Measurements from ENCODE around the gene MIPEP. TPM values are rescaled to one million over a fixed set of nuclear protein-coding genes. Genes with fewer than 3 reads are reported as not detected.

MIPEP gene
- total RNA-seq (71.1 and 92.5 TPM in 2 replicates), polyA plus RNA-seq (71.1 and 90.0 TPM in 2 replicates), polyA minus RNA-seq (ENCODE audit: low replicate concordance) (19.4 and 33.1 TPM in 2 replicates)
- 83.8 and 96.4 TPM in 2 replicates for polyA plus RNA-seq (2012)

DNA sequence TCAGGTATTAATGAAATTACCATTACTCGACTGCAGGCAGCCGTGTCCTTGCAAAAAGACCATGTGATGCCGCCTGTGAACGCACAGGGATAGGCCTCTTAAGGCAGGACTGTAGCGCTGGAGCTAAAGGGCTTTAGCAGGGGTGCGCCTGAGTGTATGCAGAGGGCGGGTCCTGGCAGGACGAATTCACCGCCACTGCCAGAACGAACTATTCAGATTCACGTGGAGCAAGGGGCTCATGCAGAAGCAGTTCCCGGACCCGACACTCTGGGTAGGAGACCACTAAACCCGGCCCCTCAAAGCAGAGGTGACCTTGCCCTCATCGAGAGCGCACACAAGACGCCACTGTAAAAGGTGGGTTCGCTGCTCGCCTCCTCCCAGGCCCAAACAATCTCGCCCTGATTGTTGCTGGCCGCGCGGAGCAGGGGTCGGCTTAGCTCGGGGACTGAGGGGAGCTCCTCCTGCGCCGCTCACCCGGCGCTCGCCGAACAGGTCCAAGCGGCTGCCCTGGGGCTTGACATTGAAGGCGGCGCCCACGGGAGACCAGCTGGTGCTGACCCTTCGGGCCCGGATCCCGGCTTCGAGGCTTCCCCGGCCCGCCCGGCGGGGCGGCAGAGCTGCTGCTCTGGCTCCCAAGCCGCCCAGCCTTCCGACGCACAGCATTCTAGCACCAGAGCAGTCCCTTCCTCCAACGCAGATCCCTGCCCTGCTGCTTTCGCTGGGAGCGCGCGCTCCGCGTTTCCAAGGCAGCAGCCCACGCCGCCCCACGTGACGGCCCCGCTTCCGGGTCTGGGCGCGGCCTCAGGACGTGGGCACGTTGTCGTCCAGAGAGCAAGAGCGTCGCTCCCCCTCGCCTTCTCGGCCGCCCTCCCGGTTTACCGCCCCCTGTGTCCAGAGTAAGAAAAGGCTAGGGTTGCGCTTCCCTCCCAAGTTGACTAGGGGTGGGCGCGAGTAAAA, at the start of gene MIPEP:
MIPEP (minus strand) TSS at position 743 of the 957 bp plus-strand sequence; CDS start at position 663, 80 bp downstream.
- no peaks in the 10 kb centered on the region for H3K36me3 ChIP-seq (ENCODE audit: control insufficient read depth, insufficient read depth, low read length)

DNA sequence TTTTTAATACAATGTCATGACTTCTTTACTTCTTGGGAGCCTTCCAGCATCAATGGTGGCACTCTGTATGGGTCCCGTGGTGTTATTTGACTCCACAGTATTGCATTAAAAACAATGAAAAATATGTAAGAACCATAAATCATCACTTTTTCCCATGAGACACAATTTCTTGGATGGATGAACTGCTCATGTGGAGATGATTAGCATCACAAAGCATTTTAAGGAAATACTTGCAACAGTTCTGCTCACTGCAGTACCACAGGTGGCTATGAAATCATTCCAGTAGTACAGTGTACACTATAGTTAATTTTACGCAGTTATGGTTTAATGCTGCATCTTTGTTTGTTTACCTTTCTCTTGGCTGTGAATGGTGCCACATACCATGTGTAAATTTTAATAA, 45.3 kb upstream of the MIPEP start:
- peak; percentile 45 to 53 for DNase-seq (ENCODE audit: low read depth in 2 of 2)

More for the DNA sequence above, at the start of gene MIPEP:
- peak within 1 kb of the TSS; percentile 85 for H3K27ac ChIP-seq (ENCODE audit: insufficient read depth, low read length)
- peak within 1 kb of the TSS; percentile 94 for H3K4me2 ChIP-seq (ENCODE audit: extremely low read depth, insufficient read depth, low read length)
- peaks cover 18% of the 10 kb centered on the region for H3K79me2 ChIP-seq (ENCODE audit: control insufficient read depth, insufficient read depth, low read length)
- peak within 1 kb of the TSS; percentile 81 to 97 (median 91) for H3K4me3 ChIP-seq (replicated peaks in 1 of 4; ENCODE audit: control extremely low read depth in 1 of 4, insufficient read depth in 1 of 4, low read depth in 3 of 4, low read length in 4 of 4)
- peak within 1 kb of the TSS; percentile 91 for H3K9ac ChIP-seq (ENCODE audit: insufficient read depth, low read length)
- TF ChIP-seq, protein P1, sequence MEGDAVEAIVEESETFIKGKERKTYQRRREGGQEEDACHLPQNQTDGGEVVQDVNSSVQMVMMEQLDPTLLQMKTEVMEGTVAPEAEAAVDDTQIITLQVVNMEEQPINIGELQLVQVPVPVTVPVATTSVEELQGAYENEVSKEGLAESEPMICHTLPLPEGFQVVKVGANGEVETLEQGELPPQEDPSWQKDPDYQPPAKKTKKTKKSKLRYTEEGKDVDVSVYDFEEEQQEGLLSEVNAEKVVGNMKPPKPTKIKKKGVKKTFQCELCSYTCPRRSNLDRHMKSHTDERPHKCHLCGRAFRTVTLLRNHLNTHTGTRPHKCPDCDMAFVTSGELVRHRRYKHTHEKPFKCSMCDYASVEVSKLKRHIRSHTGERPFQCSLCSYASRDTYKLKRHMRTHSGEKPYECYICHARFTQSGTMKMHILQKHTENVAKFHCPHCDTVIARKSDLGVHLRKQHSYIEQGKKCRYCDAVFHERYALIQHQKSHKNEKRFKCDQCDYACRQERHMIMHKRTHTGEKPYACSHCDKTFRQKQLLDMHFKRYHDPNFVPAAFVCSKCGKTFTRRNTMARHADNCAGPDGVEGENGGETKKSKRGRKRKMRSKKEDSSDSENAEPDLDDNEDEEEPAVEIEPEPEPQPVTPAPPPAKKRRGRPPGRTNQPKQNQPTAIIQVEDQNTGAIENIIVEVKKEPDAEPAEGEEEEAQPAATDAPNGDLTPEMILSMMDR (conservative IDR thresholded peaks at IDR 0.05 in 1 of 2, IDR thresholded peaks at IDR 0.05 in 1 of 2; ENCODE audit: low read depth in 1 of 2, low read length in 2 of 2) = peak; percentile 50 to 77
- no peak for TF ChIP-seq EZH2 (IDR thresholded peaks at IDR 0.05; ENCODE audit: low read length, missing control alignments)
- no peaks in the 10 kb centered on the region for H4K20me1 ChIP-seq (ENCODE audit: control insufficient read depth, extremely low read depth, insufficient read depth, low read length)
- H2AFZ ChIP-seq (ENCODE audit: low read length) = peak within 1 kb of the TSS; percentile 57
- peaks cover 2% of the 10 kb centered on the region for H3K4me1 ChIP-seq (ENCODE audit: control insufficient read depth, extremely low read depth, insufficient read depth, low read length)
- H3K27me3 ChIP-seq (ENCODE audit: control insufficient read depth, insufficient read depth, low read length) = no peaks in the 10 kb centered on the region
- no peaks in the 10 kb centered on the region for H3K9me3 ChIP-seq (ENCODE audit: control insufficient read depth, insufficient read depth, low read depth, low read length)
- peak; percentile 94 to 96 for DNase-seq (ENCODE audit: low read depth in 2 of 2)

DNA sequence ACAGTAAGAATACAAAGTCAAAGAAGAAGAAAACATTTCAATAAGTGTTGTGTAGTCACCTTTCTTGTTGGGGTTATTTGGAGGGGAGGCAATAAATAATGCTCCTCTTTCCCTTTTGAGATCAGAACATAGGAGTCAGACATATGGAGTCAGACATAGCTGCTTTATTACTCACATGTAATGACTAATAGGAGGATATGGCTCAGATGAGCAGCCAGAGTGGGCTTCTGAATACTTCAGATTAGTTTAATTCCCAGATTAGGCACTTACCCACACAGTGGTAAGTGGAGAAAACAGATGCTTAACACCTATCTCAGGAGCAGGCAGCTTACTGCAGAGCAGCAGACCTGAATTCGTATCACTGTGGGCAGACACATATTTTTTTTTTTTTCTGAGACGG, 39.8 kb upstream of the MIPEP start:
- peak; percentile 63 to 93 for DNase-seq (ENCODE audit: low read depth in 2 of 2)
- Histone ChIP-seq H3K4me3 (replicated peaks in 1 of 4; ENCODE audit: control extremely low read depth in 1 of 4, insufficient read depth in 1 of 4, low read depth in 3 of 4, low read length in 4 of 4) (no peak overlapping the region), H3K4me1 (ENCODE audit: control insufficient read depth, extremely low read depth, insufficient read depth, low read length) (no peaks in the 10 kb centered on the region), H3K36me3 (ENCODE audit: control insufficient read depth, insufficient read depth, low read length) (no peaks in the 10 kb centered on the region), H3K27me3 (ENCODE audit: control insufficient read depth, insufficient read depth, low read length) (no peaks in the 10 kb centered on the region), H4K20me1 (ENCODE audit: control insufficient read depth, extremely low read depth, insufficient read depth, low read length) (no peaks in the 10 kb centered on the region), H3K79me2 (ENCODE audit: control insufficient read depth, insufficient read depth, low read length) (no peaks in the 10 kb centered on the region), H3K9me3 (ENCODE audit: control insufficient read depth, insufficient read depth, low read depth, low read length) (no peaks in the 10 kb centered on the region), H3K27ac (ENCODE audit: insufficient read depth, low read length) (no peak overlapping the region), H2AFZ (ENCODE audit: low read length) (no peak overlapping the region), H3K9ac (ENCODE audit: insufficient read depth, low read length) (no peak overlapping the region), H3K4me2 (ENCODE audit: extremely low read depth, insufficient read depth, low read length) (no peak overlapping the region)
- TF ChIP-seq EZH2 (IDR thresholded peaks at IDR 0.05; ENCODE audit: low read length, missing control alignments) = no peak
- TF ChIP-seq, protein P1 (conservative IDR thresholded peaks at IDR 0.05 in 1 of 2, IDR thresholded peaks at IDR 0.05 in 1 of 2; ENCODE audit: low read depth in 1 of 2, low read length in 2 of 2) = no peak

More for the DNA sequence above, 45.3 kb upstream of the MIPEP start:
- H3K9ac ChIP-seq (ENCODE audit: insufficient read depth, low read length) = no peak overlapping the region
- no peak overlapping the region for H3K4me2 ChIP-seq (ENCODE audit: extremely low read depth, insufficient read depth, low read length)
- H3K36me3 ChIP-seq (ENCODE audit: control insufficient read depth, insufficient read depth, low read length) = no peaks in the 10 kb centered on the region
- no peak for TF ChIP-seq EZH2 (IDR thresholded peaks at IDR 0.05; ENCODE audit: low read length, missing control alignments)
- no peaks in the 10 kb centered on the region for H3K27me3 ChIP-seq (ENCODE audit: control insufficient read depth, insufficient read depth, low read length)
- H3K27ac ChIP-seq (ENCODE audit: insufficient read depth, low read length) = no peak overlapping the region
- H3K4me3 ChIP-seq (replicated peaks in 1 of 4; ENCODE audit: control extremely low read depth in 1 of 4, insufficient read depth in 1 of 4, low read depth in 3 of 4, low read length in 4 of 4) = no peak overlapping the region
- H3K4me1 ChIP-seq (ENCODE audit: control insufficient read depth, extremely low read depth, insufficient read depth, low read length) = no peaks in the 10 kb centered on the region
- no peaks in the 10 kb centered on the region for H3K9me3 ChIP-seq (ENCODE audit: control insufficient read depth, insufficient read depth, low read depth, low read length)
- no peaks in the 10 kb centered on the region for H3K79me2 ChIP-seq (ENCODE audit: control insufficient read depth, insufficient read depth, low read length)
- no peak overlapping the region for H2AFZ ChIP-seq (ENCODE audit: low read length)
- no peaks in the 10 kb centered on the region for H4K20me1 ChIP-seq (ENCODE audit: control insufficient read depth, extremely low read depth, insufficient read depth, low read length)
